Neural cell (in vitro differentiated cells): ENCODE data around the gene SLC45A1.

Experiments
- CTCF ChIP-seq: fragments of 450-650 bp; IDR thresholded peaks from 2 replicates; pipeline ENCODE4 v1.5.1; 2014; ENCODE audit warnings: antibody characterized with exemption, mild to moderate bottlenecking, moderate library complexity; ENCODE audit not compliant: poor library complexity, severe bottlenecking
- EP300 ChIP-seq: fragments of 450-650 bp; conservative IDR thresholded peaks from 2 replicates; pipeline ENCODE4 v1.6.1; 2014; ENCODE audit warnings: antibody characterized with exemption, mild to moderate bottlenecking, moderate library complexity; ENCODE audit not compliant: poor library complexity, severe bottlenecking
- EZH2 ChIP-seq: fragments of 200-600, 300-800 bp; shearing (Covaris generic), sonication (generic); IDR thresholded peaks from 2 replicates; pipeline ENCODE4 v1.6.1; 2014; ENCODE audit warnings: antibody characterized with exemption, low read length, borderline replicate concordance, mild to moderate bottlenecking; ENCODE audit not compliant: insufficient read depth, poor library complexity, severe bottlenecking
- REST ChIP-seq: IDR thresholded peaks from 2 replicates; pipeline ENCODE4 v1.6.1; 2012; ENCODE audit warnings: borderline replicate concordance

GRCh38 chr1:8318436-8318835 lies 522 bp downstream of the SLC45A1 start:
- TF ChIP-seq CTCF (no peak), REST (no peak), EP300 (no peak), EZH2 (no peak)
